ENCODE results near the gene TCF4.

DNA sequence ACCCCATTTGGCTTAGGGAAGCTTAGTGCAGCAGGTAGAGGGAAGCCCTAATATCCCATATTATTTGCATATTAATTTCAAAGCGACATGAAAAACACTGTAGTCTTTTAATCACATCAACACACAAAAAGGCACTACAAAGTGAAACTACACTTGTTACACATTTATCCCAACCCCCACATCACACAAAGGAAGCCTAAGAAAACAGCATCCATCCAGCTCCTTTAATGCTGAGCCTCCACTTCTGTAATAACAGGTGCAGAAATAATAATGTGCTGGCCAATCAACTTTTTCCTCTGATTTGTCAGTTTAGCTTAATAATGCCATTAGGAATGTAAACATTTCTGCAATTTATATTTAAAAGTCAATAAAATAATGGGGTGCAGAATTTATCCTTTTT is 274.0 kb downstream of the TCF4 start:
- TF ChIP-seq POLR2AphosphoS5 (IDR thresholded peaks at IDR 0.05) (no peak), POLR2A (IDR thresholded peaks at IDR 0.05) (no peak), EP300 (IDR thresholded peaks at IDR 0.05) (no peak)
- TF ChIP-seq, protein P1, sequence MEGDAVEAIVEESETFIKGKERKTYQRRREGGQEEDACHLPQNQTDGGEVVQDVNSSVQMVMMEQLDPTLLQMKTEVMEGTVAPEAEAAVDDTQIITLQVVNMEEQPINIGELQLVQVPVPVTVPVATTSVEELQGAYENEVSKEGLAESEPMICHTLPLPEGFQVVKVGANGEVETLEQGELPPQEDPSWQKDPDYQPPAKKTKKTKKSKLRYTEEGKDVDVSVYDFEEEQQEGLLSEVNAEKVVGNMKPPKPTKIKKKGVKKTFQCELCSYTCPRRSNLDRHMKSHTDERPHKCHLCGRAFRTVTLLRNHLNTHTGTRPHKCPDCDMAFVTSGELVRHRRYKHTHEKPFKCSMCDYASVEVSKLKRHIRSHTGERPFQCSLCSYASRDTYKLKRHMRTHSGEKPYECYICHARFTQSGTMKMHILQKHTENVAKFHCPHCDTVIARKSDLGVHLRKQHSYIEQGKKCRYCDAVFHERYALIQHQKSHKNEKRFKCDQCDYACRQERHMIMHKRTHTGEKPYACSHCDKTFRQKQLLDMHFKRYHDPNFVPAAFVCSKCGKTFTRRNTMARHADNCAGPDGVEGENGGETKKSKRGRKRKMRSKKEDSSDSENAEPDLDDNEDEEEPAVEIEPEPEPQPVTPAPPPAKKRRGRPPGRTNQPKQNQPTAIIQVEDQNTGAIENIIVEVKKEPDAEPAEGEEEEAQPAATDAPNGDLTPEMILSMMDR (IDR thresholded peaks at IDR 0.05), result no peak

Measured in stomach (tissue), 4 donors.